ENCODE data around the gene XRN2.

DNA sequence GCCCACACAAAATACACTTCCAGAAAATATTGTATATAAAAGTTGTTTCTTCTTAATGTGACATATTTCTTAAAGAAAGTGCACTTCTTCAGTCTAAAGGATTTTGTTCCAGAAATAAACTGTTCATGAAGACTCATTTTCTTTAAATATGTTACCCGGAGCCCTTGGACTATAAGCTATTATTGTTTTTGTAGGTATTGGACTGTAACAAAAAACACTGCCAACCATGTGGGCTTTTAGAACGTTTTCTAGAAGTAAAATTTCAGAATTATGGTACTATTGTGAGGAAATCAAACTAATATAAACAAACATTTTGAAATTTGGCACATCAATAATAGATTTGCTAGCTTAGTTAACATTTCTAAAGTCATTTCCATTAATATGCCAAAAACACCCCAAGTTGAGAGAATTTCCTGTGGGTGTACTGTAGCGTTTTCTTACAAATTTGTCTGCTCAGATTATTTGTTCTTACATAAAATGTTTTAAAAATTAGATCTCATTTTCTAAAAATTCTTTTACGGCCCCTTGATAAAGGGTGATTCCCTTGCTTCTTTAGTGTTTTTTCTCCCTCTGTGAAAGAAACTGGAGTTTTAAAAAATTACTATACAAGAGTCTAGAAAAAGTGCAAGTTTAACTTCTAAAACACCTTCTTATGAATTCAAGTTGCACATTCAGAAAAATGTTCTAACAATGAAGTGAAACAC lies 90.8 kb downstream of the XRN2 start:
- TF ChIP-seq, protein P1, sequence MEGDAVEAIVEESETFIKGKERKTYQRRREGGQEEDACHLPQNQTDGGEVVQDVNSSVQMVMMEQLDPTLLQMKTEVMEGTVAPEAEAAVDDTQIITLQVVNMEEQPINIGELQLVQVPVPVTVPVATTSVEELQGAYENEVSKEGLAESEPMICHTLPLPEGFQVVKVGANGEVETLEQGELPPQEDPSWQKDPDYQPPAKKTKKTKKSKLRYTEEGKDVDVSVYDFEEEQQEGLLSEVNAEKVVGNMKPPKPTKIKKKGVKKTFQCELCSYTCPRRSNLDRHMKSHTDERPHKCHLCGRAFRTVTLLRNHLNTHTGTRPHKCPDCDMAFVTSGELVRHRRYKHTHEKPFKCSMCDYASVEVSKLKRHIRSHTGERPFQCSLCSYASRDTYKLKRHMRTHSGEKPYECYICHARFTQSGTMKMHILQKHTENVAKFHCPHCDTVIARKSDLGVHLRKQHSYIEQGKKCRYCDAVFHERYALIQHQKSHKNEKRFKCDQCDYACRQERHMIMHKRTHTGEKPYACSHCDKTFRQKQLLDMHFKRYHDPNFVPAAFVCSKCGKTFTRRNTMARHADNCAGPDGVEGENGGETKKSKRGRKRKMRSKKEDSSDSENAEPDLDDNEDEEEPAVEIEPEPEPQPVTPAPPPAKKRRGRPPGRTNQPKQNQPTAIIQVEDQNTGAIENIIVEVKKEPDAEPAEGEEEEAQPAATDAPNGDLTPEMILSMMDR (IDR thresholded peaks at IDR 0.05; ENCODE audit: poor library complexity, severe bottlenecking), result no peak
- TF ChIP-seq, protein P2, sequence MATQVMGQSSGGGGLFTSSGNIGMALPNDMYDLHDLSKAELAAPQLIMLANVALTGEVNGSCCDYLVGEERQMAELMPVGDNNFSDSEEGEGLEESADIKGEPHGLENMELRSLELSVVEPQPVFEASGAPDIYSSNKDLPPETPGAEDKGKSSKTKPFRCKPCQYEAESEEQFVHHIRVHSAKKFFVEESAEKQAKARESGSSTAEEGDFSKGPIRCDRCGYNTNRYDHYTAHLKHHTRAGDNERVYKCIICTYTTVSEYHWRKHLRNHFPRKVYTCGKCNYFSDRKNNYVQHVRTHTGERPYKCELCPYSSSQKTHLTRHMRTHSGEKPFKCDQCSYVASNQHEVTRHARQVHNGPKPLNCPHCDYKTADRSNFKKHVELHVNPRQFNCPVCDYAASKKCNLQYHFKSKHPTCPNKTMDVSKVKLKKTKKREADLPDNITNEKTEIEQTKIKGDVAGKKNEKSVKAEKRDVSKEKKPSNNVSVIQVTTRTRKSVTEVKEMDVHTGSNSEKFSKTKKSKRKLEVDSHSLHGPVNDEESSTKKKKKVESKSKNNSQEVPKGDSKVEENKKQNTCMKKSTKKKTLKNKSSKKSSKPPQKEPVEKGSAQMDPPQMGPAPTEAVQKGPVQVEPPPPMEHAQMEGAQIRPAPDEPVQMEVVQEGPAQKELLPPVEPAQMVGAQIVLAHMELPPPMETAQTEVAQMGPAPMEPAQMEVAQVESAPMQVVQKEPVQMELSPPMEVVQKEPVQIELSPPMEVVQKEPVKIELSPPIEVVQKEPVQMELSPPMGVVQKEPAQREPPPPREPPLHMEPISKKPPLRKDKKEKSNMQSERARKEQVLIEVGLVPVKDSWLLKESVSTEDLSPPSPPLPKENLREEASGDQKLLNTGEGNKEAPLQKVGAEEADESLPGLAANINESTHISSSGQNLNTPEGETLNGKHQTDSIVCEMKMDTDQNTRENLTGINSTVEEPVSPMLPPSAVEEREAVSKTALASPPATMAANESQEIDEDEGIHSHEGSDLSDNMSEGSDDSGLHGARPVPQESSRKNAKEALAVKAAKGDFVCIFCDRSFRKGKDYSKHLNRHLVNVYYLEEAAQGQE (IDR thresholded peaks at IDR 0.05; ENCODE audit: borderline replicate concordance), result no peak
- TF ChIP-seq EZH2 (IDR thresholded peaks at IDR 0.05; ENCODE audit: borderline replicate concordance, insufficient read depth, low read length, poor library complexity, severe bottlenecking), result no peak
- no peak for TF ChIP-seq TAF1 (IDR thresholded peaks at IDR 0.05; ENCODE audit: low read depth)
- TF ChIP-seq RAD21 (conservative IDR thresholded peaks at IDR 0.05), result no peak
- no peak for TF ChIP-seq POLR2AphosphoS5 (IDR thresholded peaks at IDR 0.05)

Data from neural cell (in vitro differentiated cells).